C4-2B (cell line): ENCODE data around the gene RPS26.

Experiments
- ZFX ChIP-seq: fragments of 450-650 bp; IDR thresholded peaks from 2 replicates; pipeline ENCODE4 v1.6.1; 2017
- TF ChIP-seq, protein P1 (sequence below): fragments of 450-650 bp; conservative IDR thresholded peaks from 2 replicates; pipeline ENCODE4 v1.5.1; 2017; ENCODE audit warnings: mild to moderate bottlenecking

DNA sequence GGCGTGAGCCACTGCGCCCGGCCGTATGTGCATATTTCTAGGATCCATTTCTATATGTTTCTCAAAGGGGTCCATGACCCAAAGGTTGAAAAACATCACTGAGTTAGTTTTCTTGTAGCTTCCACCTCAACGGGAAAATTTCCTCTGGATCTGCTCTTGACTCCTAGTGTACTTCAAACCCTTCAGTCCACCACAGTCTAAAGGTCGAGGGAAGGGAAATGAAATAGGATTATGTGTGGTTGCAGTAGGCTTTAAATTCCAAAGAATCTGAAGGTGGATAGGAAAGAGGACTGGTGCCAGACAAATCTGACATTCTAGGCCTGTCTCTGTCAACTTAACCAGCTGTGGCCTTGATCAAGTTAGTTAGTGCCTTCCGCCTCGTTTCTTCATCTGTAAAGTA is 46.4 kb upstream of the RPS26 start:
- TF ChIP-seq ZFX, result no peak
- TF ChIP-seq, protein P1, sequence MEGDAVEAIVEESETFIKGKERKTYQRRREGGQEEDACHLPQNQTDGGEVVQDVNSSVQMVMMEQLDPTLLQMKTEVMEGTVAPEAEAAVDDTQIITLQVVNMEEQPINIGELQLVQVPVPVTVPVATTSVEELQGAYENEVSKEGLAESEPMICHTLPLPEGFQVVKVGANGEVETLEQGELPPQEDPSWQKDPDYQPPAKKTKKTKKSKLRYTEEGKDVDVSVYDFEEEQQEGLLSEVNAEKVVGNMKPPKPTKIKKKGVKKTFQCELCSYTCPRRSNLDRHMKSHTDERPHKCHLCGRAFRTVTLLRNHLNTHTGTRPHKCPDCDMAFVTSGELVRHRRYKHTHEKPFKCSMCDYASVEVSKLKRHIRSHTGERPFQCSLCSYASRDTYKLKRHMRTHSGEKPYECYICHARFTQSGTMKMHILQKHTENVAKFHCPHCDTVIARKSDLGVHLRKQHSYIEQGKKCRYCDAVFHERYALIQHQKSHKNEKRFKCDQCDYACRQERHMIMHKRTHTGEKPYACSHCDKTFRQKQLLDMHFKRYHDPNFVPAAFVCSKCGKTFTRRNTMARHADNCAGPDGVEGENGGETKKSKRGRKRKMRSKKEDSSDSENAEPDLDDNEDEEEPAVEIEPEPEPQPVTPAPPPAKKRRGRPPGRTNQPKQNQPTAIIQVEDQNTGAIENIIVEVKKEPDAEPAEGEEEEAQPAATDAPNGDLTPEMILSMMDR, result no peak
